GM13976 (cell line): ENCODE results near the gene MUSTN1.

Experiments
- DNase-seq: peaks from one replicate; pipeline ENCODE4 v3.0.0; 2012; ENCODE audit warnings: low spot score
- CTCF ChIP-seq: IDR thresholded peaks from 2 replicates; pipeline ENCODE4 v1.5.1; 2012; ENCODE audit warnings: borderline replicate concordance, mild to moderate bottlenecking; ENCODE audit not compliant: insufficient read depth; ENCODE audit errors: extremely low read depth, missing control alignments, control extremely low read depth
- in situ Hi-C: fragments of 300-500 bp; cut with MboI; formaldehyde crosslinking; loops from one replicate; pipeline ENCODE4 v1.12.0; 2022; ENCODE audit warnings: low sequenced_read_pairs, mixed read lengths, inconsistent platforms; ENCODE audit not compliant: unreplicated experiment

MUSTN1 gene

DNA sequence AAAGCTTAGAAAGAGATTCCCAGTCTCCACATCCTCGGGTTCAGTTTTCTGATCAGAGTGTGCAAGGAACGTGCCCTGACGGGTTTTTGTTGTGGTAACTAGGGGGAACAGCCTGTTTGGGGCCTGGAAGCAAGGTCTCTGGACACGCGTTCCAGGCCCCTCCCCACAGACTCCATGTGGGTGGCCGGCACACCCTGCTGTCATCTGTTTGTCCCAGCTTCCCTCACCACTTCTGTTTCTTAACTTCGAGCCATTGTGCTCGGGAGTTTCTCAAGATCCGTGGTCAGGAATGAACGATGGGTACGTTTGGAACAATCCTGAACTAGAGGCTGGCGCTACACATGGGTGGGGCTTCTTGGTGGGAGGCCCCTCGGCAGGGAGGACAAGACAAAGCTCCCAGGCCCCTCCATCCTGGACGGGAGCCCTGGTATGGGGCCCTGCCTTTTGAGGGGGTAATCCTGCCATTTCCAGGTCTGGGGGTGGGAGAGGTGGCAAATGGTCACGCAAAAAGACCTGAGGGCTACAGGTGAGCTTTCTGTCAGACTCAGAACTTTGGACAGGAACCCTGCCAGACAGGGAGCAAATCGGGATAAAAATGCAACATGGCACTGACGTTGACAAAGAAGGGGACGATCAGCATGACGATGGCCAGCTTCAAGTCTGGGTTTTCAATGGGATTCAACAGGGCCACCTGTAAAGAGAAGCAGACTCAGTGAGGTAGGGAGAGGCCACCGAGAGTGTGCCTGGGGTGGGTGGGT is 8.5 kb upstream of the MUSTN1 start:
- no peak for TF ChIP-seq CTCF
- no peak for DNase-seq
- in situ Hi-C loops: loop anchor here (10.0 kb wide), 1 partner anchor 232 kb away; no protein-coding TSS in a partner anchor

DNA sequence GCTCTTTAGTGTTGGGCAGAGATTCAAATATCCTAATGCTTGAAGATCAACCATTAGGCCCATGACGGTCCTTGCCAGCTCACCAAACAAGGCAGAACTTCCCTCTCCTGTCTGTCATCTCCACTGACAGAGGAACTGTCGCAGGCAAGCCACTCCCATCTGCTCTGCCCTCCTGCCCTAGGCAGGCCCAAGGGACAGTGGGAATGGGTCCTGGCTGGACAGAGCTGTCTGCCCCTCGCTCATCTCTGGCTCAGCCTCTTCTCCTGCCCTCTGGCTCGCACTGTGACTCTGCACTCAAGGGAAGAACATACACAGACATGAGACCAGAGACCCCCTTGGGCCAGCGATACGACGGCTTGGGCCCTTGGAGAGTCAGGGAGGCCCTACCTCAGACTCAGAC is 7.6 kb upstream of the MUSTN1 start:
- in situ Hi-C loops: loop anchor here (10.0 kb wide), 1 partner anchor 232 kb away; no protein-coding TSS in a partner anchor
- no peak for DNase-seq
- TF ChIP-seq CTCF: no peak

DNA sequence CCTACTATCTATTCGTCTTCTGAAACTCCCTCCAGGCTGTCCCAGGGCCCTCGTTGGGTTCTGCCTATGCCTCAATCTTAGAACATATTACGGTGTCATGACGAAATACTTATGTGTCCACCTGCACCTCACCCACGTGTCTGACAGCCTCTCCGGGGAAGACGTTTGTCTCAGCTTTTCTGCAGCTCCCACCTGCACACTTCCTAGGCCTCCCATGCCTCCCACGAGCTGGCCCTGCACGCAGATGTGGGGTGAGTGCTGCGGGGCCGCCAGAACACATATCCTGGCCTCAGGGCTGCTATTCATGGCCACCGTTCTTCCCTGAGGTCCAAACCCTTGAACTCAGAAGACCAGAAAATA is 7.1 kb upstream of the MUSTN1 start:
- in situ Hi-C loops: loop anchor here (10.0 kb wide), 1 partner anchor 233 kb away; no protein-coding TSS in a partner anchor
- TF ChIP-seq CTCF: no peak
- DNase-seq: no peak

DNA sequence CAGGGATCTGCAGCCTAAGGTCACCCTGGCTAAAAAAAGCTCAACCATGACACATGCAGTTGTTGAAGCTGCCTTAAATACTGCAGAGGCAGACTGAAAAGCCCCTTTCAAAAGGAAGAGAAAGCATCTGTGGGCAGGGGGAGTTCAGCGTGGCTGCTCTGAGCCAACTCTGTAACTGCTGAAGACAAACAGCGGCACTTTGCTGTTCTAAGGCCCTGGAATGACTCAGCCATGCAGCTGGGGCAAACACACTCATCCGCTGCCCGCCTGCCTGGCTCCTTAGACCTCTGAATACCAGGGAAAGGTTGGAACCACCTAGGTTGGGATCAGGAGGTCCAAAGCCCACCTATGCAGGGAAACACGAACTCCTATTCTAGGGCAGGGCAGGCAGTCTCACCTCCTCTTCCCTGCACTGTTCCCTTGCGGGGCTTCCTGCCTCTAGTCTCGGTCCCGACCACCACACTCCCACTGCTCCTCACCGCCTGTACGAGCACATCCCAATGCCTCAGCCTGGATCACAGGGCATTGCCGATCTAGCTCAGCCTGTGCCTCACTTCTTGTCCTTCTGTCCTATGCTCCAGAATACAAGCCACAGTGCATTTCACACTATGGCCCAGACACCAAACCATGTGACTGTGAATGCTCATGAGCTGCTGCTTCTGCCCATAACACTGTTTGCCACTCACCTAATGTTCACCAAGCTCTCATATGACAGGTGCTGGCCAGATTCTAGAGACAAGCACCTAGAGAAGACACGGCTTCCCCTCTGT is 6.6 kb upstream of the MUSTN1 start:
- in situ Hi-C loops: loop anchor here (10.0 kb wide), 1 partner anchor 233 kb away; no protein-coding TSS in a partner anchor

GRCh38 chr3:52839892-52840545 is 5.2 kb upstream of the MUSTN1 start:
- no peak for TF ChIP-seq CTCF
- in situ Hi-C loops: loop anchor here (10.0 kb wide), 1 partner anchor 235 kb away; no protein-coding TSS in a partner anchor
- no peak for DNase-seq

More for the DNA sequence above, 6.6 kb upstream of the MUSTN1 start:
- DNase-seq: peak; percentile 56
- TF ChIP-seq CTCF: no peak

DNA sequence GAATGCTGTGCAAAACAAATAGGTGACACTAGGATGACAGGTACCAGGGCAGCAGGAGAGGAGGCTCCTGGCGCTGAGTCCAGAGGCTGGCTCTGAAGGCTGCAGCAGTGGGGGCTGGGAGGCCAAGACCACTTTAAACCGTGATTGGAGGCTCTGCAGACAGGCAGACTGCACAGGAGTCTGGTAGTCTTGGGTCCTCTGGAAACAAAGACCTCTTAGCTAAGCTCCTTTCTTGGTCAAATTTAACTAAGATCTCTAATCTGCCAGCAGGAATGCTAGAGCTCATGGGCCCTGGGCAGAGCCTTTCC is 4.4 kb upstream of the MUSTN1 start:
- DNase-seq: no peak
- no peak for TF ChIP-seq CTCF
- in situ Hi-C loops: no loop called here
